ENCODE results near the gene SELENOO. TPM values are rescaled to one million over a fixed set of nuclear protein-coding genes. Genes with fewer than 3 reads are reported as not detected.
A peak's percentile ranks its signal among the peaks of the same experiment; 100 is the strongest.

Gene SELENOO
- total and polyA plus RNA-seq, 12 donors, result 9.6 to 29.8 (median 12.2) TPM

- intact Hi-C loops (cut with DNase I), result no loop called here
- Histone ChIP-seq H3K27me3 (peaks cover 0 to 70% (median 0%) of the 10 kb centered on the region in 7 donors), H3K27ac (no peak overlapping the region), H3K9me3 (no peaks in the 10 kb centered on the region), H3K4me3 (no peak overlapping the region), H3K4me1 (peaks cover 9 to 58% (median 38%) of the 10 kb centered on the region in 9 donors), H3K36me3 (peaks cover 0 to 10% (median 0%) of the 10 kb centered on the region in 9 donors)
- DNase-seq (no peak), ATAC-seq (no peak)
- WGBS, 2 donors, result 81 to 83% methylated on average over 15 of the region's 15 CpGs
- TF ChIP-seq, protein P1, sequence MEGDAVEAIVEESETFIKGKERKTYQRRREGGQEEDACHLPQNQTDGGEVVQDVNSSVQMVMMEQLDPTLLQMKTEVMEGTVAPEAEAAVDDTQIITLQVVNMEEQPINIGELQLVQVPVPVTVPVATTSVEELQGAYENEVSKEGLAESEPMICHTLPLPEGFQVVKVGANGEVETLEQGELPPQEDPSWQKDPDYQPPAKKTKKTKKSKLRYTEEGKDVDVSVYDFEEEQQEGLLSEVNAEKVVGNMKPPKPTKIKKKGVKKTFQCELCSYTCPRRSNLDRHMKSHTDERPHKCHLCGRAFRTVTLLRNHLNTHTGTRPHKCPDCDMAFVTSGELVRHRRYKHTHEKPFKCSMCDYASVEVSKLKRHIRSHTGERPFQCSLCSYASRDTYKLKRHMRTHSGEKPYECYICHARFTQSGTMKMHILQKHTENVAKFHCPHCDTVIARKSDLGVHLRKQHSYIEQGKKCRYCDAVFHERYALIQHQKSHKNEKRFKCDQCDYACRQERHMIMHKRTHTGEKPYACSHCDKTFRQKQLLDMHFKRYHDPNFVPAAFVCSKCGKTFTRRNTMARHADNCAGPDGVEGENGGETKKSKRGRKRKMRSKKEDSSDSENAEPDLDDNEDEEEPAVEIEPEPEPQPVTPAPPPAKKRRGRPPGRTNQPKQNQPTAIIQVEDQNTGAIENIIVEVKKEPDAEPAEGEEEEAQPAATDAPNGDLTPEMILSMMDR (IDR thresholded peaks at IDR 0.05), result no peak
These were observed 64.3 kb downstream of the SELENOO start for GRCh38 chr22:50264946-50265669.

GRCh38 chr22:50266994-50267393 is 66.2 kb downstream of the SELENOO start:
- peaks cover 16 to 63% (median 51%) of the 10 kb centered on the region in 9 donors for H3K4me1 ChIP-seq
- H3K27ac ChIP-seq, result no peak overlapping the region

More at GRCh38 chr22:50266994-50267393, 66.2 kb downstream of the SELENOO start:
- peak overlapping the region in 7 of 10 donors; percentile 17 to 43 (median 37) for H3K4me3 ChIP-seq
- H3K9me3 ChIP-seq, result no peaks in the 10 kb centered on the region
- H3K27me3 ChIP-seq, result peaks cover 0 to 74% (median 0%) of the 10 kb centered on the region in 7 donors
- DNase-seq (no peak), ATAC-seq (no peak)
- TF ChIP-seq, protein P1 (IDR thresholded peaks at IDR 0.05), result no peak
- intact Hi-C loops (cut with DNase I), result no loop called here
- WGBS, 2 donors, result 48 to 66% methylated on average over 36 to 37 of the region's 37 CpGs
- H3K36me3 ChIP-seq, result peaks cover 0 to 10% (median 0%) of the 10 kb centered on the region in 9 donors

Other genes with a start within 250 kb of the SELENOO start
- 10 to 100 TPM; 27.4 to 81.6 (median 41.6) TPM for gene PIM3, start 240.2 kb upstream of the SELENOO start, total RNA-seq
- 10 to 100 TPM; 43.9 to 62.0 TPM for gene PIM3, start 240.2 kb upstream of the SELENOO start, polyA plus RNA-seq
- gene IL17REL, start 188.2 kb upstream of the SELENOO start, total RNA-seq, result under 1 TPM in 1 of 10 donors, not detected in 9; 0.11 TPM
- gene IL17REL, start 188.2 kb upstream of the SELENOO start, polyA plus RNA-seq, result not detected
- gene TTLL8, start 142.7 kb upstream of the SELENOO start, total RNA-seq, result not detected
- gene TTLL8, start 142.7 kb upstream of the SELENOO start, polyA plus RNA-seq, result not detected
- gene MLC1, start 115.6 kb upstream of the SELENOO start, total RNA-seq, result 1 to 10 TPM in 1 of 10 donors, under 1 TPM in 5, not detected in 4; 0.11 to 1.6 (median 0.37) TPM
- under 1 TPM; 0.03 to 0.07 TPM for gene MLC1, start 115.6 kb upstream of the SELENOO start, polyA plus RNA-seq
- under 1 TPM in 2 of 10 donors, not detected in 8; 0.16 to 0.42 TPM for gene MOV10L1, start 111.0 kb upstream of the SELENOO start, total RNA-seq
- under 1 TPM; 0.16 to 0.37 TPM for gene MOV10L1, start 111.0 kb upstream of the SELENOO start, polyA plus RNA-seq
- under 1 TPM in 7 of 10 donors, not detected in 3; 0.15 to 0.61 (median 0.22) TPM for gene PANX2, start 30.3 kb upstream of the SELENOO start, total RNA-seq
- gene PANX2, start 30.3 kb upstream of the SELENOO start, polyA plus RNA-seq, result under 1 TPM; 0.07 to 0.09 TPM
- gene TRABD, start 15.1 kb upstream of the SELENOO start, total RNA-seq, result 10 to 100 TPM; 13.6 to 24.9 (median 16.4) TPM
- 10 to 100 TPM; 31.6 to 40.8 TPM for gene TRABD, start 15.1 kb upstream of the SELENOO start, polyA plus RNA-seq
- gene TUBGCP6, start 44.0 kb downstream of the SELENOO start, total RNA-seq, result 10 to 100 TPM; 15.5 to 23.3 (median 18.5) TPM
- 10 to 100 TPM; 14.2 to 40.7 TPM for gene TUBGCP6, start 44.0 kb downstream of the SELENOO start, polyA plus RNA-seq
- gene HDAC10, start 50.3 kb downstream of the SELENOO start, total RNA-seq, result 10 to 100 TPM in 6 of 10 donors, 1 to 10 TPM in 4; 7.1 to 16.7 (median 10.3) TPM
- gene HDAC10, start 50.3 kb downstream of the SELENOO start, polyA plus RNA-seq, result 10 to 100 TPM in 1 of 2 donors, 1 to 10 TPM in 1; 7.9 to 20.3 TPM
- 10 to 100 TPM; 10.6 to 21.9 (median 16.1) TPM for gene MAPK12, start 60.7 kb downstream of the SELENOO start, total RNA-seq
- gene MAPK12, start 60.7 kb downstream of the SELENOO start, polyA plus RNA-seq, result 10 to 100 TPM; 14.8 to 23.0 TPM
- 10 to 100 TPM in 2 of 10 donors, 1 to 10 TPM in 8; 4.3 to 11.3 (median 7.1) TPM for gene MAPK11, start 69.4 kb downstream of the SELENOO start, total RNA-seq
- gene MAPK11, start 69.4 kb downstream of the SELENOO start, polyA plus RNA-seq, result 10 to 100 TPM; 11.6 to 18.0 TPM
- 100 to 1,000 TPM in 1 of 10 donors, 10 to 100 TPM in 9; 43.0 to 101 (median 57.8) TPM for gene PLXNB2, start 106.6 kb downstream of the SELENOO start, total RNA-seq
- gene PLXNB2, start 106.6 kb downstream of the SELENOO start, polyA plus RNA-seq, result 10 to 100 TPM; 33.5 to 71.0 TPM
- gene DENND6B, start 126.0 kb downstream of the SELENOO start, total RNA-seq, result 1 to 10 TPM; 1.1 to 3.6 (median 2.0) TPM
- 1 to 10 TPM; 1.7 to 3.1 TPM for gene DENND6B, start 126.0 kb downstream of the SELENOO start, polyA plus RNA-seq
- gene PPP6R2, start 142.3 kb downstream of the SELENOO start, total RNA-seq, result 10 to 100 TPM; 34.7 to 51.5 (median 36.8) TPM
- gene PPP6R2, start 142.3 kb downstream of the SELENOO start, polyA plus RNA-seq, result 10 to 100 TPM; 38.6 to 38.8 TPM

Measured in heart right ventricle (tissue), 16 donors.